NCI-H2081 treated with DMSO at 0.1 percent for 48 hours (cell line): ENCODE measurements around the gene CXXC5.

Experiments
- DNase-seq: peaks from one replicate; lab custom pipeline; 2025; lab: John Stamatoyannopoulos, UW

The CXXC5 gene

DNA sequence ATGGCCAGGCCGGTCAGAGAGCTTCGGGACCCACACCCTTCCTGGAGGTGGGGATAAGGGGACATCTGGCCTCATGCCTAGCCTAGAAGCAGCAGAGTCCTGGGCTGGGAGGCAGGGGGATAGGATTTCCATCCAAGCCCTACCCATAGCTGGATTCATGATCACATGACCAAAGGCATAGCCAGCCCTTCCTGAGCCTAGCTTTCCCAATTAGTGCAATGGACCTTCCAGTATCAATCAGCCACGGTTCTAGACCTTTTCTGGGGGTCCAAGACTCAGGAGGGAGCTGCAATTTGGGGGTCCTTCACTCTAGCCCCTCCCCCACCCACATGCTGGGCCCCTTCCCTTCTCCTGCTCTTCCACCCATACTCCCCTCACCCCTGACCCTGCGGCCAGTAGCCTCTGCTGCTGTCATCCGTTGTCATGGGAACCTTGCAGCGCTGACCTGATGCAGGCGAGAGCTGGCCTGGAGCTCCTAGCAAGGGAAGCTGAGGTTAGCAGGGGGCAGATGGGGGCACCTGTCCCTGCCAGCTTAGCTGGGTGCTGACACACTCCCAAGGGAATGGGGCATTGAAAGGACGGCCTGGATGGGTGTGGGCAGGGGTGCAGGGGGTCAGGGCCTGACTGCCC, 44.6 kb downstream of the CXXC5 start:
- no peak for DNase-seq

DNA sequence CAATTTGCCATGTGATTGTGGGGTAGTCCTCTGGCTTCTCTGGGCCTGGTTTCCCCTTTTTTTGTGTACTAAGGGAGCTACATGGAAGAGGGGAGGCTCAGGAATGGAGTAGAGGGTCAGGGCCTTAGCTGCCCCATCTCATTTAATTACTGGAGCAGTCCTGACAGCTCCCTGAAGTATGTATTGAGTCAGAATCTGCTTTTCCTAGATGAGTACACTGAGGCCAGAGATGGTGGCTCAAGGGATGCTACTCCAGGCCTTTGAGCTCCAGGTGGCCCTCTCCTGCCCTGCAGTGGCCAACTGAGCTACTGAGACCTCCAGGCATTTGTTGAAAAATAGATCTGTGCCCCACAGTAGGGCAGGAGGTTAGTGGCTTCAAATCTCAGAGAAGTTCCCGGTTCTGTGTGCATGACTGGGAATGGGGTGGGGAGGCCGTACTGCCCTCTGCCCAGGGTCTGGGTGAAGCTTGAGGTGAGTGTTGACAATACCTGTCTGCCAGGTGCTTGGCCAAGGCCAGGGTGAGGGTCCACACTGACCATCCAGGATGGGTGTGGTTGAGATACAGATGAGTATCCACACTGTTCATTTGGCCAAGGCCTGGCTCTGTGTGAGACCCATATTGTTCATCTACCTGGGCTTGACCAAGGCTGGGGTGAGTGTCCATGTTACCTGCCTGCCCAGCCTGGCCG, 45.7 kb downstream of the CXXC5 start:
- no peak for DNase-seq

DNA sequence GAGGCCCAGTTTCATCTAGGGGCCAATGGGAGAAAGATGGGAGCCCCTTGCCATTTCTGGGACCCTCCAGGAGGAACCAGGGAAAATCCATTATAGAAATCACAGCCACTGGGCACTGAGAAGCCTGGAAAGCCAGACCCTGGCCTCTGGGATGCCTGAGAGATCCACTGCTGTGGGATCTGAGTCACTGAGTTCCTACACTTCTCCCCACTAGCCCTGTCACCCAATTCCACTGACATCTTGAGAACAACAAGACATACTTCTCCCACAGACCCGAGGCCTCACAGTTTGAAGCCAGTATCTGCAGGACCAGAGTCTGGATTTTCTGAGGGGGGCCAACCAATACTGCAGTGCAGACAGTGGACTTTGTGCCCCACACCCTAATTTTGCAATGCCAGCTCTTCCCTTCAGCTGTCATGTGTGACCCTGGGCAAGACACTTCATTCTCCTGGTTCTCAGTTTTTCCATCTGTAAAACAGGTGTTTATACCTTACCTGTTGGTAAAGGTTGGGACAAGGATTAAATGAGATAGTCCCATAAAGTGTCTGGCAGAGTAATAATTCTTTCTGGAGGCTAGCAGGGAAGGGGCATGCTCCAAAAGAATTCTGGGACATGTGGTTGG, 46.5 kb downstream of the CXXC5 start:
- no peak for DNase-seq

DNA sequence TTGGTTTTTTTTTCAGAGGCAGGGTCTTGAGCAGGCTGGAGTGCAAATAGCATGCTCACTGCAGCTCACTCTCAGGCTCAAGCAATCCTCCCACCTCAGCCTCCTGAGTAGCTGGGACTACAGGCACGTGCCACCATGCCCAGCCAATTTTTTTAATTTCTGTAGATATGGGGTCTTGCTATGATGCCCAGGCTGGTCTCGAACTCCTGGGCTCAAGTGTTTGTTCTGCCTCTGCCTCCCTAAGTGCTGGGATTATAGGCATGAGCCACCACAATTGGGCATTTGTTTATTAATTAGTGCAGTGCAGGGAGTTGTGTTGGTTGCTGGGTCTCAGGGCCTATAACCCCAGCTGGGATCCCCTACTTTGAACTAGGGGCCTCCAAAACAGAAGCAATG, 47.0 kb downstream of the CXXC5 start:
- DNase-seq, result no peak

DNA sequence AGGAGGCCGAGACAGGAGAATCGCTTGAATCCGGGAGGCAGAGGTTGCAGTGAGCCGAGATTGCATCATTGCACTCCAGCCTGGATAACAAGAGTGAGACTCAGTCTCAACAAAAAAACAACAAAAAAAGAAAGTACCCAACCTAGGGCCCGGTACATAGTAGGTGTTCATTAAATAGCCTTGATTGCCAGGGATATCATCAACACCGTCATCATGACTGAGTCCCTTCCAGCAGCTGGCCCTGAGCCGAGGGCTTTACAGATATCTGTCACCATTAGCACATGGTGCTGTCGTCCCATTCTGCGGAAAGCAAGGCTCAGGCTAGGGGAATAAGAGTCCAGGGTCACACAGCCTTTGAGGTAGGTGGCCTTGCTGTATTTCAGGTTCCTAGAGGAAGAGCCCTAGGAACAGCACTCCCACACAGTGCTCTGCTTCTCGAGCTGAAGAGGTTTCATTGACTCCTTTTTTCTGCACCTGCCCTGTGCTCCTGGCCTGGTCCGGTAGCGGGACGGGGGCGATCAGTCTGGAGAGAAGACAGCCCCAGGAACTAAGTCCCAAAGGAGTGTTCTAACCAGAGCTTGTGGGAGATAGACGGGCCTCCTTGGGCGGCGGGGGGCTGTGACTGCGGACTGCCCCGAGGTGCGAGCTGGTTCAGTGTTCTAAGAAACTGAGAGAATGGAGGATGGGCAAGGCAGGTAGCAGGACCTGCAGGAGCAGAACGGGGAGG, 48.2 kb downstream of the CXXC5 start:
- DNase-seq, result no peak

DNA sequence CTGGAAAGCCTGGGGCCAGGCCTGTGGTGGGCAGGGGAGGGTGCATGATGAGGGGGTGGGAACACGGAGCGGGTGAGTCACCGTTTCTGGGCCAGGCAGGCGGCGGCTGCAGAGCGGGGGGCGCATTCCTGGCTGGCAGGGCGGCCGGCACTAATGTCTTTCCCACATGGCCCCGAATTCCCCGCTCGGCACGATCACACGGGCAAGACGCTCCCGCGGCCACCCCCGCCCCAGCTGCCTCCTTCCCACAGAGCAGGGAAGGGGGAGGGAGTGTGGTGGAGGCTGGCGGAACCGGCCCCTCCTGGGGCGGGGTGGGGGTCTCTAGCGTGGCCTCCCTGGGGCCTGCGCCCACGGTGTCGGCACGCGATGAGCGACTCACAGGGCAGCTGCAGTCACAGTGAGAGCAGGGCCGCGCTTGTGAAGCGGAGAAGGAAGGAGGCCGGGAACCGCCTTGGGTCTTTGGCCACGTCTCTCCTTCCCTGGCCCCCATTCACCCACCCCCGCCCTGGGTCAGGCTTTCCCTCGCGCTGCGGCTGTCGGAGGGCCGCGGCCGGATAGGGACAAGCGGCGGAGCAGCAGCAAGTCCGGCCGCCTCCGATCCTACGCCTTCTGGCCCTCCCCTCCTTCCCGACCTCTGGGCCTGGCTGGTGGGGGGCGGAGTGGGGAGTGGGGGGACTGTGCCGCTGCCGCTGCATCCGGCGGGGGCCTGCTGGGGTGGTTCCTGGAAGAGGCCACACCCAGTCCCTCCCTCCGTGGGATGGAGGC, 48.9 kb downstream of the CXXC5 start:
- no peak for DNase-seq

DNA sequence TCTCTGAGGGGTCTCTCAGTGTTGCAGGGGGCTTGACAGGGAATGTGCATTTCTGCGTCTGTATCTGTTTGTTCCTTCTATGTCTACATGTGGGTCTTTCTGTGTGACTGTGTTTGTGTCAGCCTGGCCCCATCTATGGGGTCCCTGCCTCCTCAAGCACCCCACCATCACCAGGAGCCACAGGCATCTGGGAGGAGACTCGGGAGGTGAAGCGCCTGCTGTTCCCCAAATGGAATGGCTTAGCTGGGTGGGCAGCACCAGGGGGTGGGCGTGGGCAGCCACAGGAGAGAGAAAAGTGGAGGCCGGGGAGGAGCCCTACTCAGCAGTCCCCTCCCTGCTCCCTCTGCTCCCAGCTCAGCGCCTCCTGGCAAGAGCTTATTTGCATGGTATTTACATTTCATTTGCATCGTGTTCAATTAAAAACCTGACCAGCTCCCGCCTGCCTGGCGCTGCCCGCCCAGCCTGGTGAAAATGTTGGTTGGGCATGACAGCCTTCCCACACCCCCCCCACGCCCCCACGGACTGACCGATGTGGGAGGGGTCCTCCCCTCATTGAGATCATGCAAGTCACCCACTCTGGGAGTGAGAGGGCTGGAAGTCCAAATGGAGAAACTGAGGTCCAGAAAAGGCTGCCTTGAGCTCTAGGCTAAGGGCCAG, 50.5 kb downstream of the CXXC5 start:
- DNase-seq, result no peak

DNA sequence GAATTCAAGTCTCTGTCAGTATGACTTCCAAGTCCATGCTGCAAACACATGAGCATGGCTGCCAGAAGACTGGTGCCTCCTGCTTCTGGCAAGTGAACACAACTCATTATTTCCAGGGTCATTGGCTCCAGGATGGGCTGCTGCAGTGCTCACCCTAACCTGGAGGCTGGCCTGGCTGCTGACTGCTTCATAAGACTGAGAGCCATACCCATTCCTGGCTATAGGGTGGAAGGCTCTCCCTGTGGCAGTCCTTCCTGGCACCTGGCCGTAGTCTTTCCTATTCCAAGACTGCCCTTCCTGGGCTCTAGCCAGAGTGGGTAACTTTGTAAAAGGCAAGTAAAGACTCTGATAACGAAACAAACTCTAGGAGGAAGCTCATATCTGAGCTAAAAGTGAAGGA, 51.2 kb downstream of the CXXC5 start:
- no peak for DNase-seq

DNA sequence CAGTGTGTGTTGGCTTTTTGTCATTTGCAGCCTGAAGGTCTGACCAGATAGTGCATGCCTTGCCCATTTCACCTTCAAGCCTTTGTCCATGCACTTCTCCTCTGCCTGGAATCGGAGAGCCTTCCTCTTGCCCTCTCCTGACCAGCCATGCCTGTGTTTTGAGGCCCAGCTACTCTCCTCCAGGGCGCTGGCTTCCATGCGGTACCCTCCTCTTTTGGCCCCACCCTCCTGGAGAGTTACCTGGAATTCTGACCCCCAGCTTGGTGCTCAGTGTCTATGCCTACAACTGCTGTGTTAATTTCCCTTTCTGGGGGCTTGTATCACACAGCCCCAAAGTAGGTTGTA, 52.5 kb downstream of the CXXC5 start:
- DNase-seq, result no peak

DNA sequence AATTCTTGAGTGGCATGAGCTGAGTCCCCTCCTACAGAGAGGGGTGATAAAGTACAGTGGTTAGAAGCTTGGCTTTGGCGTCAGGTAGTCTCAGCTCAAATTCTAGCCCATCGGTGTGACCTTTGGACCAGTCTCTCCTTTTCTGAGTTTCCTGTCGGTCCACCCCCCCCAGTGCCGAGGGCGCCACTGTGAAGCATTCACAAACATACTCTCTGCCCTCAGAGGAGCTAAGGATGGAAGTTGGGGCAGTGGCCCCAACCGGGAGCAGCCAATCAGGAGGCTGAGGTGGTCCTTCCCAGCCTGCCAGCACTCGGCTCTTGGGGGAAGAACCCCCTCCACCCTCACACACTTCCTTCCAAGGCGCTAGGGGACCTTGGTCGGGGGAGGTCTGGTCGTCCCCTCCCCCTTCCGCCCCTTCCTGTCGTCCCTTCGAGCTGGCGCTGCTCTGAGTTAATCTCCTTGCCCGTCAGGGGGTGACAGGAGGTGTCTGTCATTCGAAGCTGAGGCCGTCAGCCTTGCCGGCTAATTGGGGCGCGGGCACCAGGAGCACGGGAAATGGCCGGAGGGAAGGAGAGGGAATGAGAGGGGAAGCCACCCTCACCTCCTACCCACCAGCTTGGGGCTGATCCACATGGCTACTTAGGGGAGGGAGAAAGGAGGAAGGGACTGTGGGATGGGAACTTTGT, 53.0 kb downstream of the CXXC5 start:
- no peak for DNase-seq

DNA sequence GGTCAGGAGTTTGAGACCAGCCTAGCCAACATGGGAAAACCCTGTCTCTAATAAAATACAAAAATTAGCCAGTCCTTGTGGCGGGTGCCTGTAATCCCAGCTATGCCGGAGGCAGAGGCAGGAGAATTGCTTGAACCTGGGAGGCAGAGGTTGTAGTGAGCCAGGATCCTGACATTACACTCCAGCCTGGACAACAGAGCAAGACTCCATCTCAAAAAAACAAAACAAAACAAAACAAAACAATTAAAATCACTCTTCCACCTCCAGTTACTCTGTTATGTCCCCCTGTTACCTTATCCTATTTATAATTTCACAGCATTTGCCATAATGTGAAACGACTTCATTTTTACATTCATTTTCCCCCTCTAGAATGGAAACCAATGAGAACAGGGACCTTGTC, 54.4 kb downstream of the CXXC5 start:
- DNase-seq, result no peak

DNA sequence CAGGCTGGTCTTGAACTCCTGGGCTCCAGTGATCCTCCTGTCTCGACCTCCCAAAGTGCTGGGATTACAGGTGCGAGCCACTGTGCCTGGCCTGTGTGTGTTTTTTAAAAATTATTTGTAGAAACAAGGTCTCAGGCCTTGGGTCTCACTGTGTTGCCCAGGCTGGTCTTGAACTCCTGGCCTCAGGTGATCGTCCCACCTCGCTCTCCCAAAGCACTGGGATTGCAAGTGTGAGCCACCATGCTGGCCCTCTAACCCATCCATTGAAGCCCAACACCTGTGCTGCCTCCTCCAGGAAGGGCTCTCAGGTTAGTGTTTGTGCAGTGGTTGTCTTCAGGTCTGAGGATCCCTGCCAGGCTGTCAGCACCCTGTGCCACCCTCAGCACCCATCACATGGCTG, 56.6 kb downstream of the CXXC5 start:
- DNase-seq, result no peak

DNA sequence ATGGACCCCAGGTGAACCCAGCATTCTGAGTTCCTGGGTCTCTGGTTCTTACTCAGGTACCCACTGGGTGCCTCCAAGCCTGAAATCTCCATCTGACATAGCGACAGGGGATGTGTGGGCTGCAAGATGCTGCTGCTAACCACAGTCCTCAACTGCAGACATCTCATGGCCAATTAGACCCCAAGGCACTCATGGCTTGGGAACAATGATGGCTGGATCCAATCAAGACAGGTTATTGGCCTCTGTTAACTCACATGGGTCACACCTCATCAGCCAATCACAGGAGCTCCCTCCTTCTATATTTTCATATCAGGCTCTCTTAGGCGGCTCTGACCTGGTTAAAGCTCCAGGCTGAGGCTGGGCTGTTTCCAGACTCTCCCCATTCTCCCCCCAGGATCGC, 57.0 kb downstream of the CXXC5 start:
- DNase-seq, result no peak

DNA sequence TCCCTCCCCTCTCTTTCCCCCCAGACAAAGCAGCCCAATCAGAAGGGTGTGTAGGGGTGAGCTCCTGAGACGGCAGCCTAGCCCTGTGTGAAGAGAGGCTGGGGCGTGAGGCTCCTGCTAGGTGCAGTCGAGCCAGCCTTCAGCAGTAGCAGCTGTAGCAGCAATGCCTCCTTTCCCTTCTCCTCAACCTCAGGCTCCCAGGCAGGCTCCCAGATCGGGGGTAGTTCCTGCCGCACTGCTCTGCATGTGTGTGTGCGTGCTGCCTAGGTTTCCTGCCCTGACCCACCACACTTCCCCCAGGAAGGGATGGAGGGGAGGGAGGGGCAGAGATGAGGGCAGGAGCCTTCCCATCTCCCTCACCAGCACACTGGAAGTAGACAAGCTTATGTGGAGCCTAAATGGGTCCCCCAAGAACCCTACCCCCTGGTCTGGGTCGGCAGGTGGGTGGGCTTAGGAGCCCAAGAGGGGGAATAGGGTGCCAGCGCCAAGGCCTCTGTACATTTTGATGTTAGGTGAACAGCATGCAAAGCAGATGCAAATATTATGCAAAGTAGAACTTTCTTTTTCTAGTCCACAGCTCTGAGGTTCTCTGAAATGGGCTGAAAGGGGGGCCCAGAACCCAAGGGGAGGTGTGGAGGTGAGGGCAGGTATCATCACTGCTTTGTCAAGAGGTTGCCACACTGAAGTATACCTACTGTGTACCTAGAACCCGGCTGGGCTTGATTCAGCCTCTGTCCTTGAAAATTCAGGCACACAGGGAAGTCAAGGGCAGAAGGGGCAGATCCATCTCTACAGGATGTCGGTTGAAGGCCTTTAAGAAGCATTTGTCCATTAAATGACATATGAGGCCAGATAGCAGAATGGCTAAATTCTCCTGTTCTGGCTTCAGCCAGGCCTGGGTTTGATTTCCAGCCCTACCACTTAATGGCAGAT, 57.8 kb downstream of the CXXC5 start:
- no peak for DNase-seq

DNA sequence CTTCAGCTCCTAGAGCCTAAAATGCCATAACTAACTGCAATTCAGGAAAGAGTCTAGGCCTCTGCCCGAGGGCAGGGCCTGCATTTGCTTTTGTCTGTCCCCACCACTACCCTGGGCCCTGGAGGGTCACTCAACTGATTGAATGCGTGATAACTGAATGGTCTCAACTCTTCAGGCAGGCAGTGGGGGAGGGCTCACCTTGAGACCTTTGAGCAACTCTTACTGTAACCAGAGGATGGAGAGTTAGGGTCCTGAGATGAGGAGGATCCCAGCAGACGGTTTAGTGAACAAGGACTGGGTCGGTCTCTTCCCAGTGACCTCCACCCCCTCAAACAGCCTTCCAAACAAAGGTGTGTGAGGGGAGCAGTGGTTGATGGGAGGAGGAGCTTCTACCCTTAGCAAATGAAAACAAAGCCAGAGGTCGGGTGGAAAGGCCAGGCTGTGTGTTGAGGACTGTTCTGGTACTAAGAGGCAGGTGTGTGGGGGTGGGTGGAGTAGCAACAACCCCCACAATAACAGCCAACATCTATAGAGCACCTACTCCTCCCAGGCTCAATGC, 59.4 kb downstream of the CXXC5 start:
- no peak for DNase-seq

DNA sequence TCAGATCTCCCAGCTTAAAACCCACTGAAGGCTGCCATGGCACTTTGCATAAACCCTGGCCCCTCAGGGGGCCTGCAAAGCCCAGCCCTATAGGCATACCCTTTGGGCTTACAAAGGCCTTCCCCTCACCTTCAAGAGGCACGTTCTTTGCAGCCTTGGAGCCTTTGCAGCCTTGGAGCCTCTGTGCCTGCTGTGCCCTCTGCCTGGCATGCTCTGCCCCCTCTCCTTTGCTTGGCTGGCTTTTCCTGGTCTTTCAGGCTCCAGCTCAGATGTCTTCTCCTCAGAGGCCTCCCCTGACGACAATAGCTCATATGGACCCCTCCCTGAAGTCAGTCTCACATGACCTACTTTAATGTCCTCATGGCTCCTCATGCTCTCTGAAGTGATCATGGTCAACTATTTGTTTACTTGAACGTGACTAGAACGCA, 60.3 kb downstream of the CXXC5 start:
- no peak for DNase-seq

DNA sequence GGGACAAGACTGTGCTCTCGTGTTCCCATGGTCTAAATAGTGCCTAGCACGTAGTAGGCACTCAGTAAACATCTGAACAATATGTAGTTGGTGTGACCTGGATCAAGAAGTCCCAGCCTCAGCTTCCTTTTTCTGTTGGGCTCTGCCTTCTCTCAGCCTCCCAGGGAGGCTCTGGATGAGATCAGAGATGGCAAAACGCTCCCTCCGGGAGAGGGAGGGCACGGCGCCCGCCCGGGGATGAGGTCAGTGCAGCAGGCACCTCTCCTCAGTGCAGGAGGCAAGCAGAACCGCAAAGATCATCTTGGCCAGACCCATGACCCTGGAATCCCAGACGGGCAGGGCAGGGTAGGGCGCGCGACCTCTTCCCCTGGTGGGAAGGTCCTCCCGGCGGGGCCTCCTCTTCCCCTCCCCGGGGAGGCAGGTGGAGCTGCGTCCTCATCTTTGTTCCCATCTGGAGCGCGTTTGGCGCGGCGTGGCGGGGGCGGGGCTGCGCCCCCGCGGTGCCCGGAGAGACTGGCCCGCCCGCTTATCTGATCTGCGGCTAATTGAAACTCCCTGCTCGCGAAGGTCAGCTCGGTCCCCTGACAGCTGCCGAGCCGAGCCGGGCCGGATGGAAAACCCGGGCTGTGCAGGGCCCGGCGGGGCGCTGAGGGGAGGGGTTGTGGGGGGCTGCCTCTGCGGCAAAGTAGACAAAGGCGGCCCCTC, 60.9 kb downstream of the CXXC5 start:
- DNase-seq, result peak; percentile 33

DNA sequence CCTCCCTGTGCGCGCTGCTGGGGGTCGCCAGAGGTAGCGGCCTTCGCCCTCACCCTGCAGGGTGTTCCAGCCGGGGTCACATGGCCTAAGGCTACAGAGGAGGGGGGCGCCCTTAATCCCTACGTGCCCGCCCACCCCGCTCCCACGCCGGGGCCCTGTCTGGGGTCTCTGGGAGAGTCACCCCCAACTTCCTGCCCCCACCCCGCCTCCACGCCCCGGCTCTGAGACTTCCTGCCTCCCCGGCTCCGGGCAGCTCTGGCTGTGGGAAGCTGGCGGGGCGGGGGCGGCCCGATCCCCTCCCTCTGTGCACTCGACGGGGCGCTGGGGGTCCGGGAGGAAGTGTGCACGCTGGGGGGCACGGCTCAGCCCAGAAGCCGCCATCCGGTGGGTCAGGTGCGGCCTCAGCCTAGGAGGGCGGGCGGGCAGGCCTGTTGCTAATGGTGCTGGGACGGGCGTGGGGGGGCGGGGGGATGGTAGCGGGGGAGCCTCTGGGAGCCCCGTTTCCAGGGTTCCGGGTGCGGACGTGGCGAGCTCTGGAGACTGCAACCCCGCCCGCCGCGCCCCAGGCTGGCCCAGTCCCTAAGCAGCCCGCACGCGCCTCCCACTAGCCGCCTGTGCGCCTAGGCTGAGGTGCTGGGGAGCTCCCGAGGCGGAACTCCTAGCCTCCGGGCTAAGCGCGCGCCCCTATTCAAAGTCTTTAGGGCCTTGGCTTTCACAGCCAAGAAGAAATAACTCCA, 61.6 kb downstream of the CXXC5 start:
- no peak for DNase-seq
